Measurements from ENCODE around the gene CD84.
"Not testable (repeated sequence)": the region's sequence is repeated elsewhere in the genome, so short reads cannot be mapped to it uniquely, and the experiment has no call there.

CD84 gene

DNA sequence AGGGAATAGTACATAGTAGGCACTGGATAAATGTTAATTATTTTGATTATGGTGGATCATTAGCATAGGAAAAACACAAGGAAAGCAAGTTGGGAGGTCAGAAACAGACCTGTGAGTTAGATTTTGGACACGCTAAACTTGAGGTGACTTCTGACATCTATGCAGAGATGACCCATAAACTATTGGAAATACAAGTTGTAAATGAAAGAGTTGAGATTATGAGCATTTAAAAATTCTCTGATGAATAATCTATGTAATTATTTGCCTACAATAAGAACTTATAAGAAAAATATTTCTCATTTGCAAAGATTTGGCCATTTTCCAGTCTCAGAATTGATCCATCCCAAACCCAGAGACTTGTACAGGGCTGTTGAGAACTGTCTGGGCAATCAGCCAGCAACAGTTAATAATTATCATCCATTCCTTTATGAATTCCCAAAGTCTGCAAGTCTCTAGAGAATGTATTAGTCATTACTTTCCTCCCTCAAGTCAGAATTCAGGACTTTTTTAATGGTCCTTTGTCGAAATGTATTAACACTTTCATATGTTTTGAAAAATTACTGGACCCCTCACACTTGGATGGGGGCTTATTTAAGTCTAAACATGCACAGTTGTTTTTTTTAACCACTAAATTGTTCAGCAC is 36.9 kb downstream of the CD84 start:
- no peak for DNase-seq

DNA sequence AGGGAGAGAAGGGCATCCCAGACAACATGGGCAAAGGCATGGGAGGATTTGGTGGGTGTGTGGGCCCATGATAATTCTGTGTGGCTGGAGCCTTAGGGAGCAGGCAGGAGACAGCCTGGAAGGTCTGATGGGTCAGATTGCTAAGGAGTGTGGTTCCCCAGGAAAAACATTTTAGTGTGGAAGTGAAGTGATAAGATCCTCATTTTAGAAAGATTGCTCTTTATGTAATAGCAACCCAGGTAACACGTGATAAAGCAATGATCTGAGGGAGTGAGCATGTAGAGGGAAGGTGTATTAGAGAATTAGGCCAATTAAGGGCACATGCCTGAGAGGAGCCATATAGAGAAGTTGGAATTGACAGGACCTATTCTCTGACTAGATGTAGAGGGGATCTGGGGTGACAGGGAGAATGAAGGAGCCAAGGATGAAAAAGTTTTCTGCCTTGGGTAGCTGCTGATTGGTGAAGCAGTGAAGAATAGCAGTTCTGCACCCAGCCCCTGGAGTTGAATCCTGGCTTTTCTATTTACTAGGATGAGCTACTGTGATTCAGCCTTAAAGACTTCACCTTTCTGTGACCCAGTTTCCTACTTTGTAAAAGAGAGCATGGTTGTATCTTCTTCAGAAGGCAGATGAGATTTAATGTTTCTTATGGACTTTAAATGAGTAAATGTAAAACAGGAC is 37.5 kb downstream of the CD84 start:
- DNase-seq, result no peak

DNA sequence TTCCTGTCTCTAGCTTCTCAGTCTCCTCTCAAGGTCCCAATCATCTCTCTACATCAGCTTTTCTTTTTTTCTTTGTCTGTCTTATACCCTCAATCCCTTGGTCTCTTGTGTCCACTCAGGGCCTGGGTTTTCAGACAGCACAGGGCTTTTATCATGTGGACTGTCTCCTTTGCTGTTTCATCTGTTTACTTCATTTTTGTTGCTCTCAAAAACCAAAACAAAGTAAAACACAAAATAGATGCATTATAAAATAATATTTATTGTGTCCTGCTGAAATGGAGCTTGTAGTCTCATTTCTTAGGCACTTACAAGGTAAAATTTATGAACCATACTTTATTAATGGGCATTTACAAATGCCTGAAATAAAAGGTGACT is 38.5 kb downstream of the CD84 start:
- DNase-seq, result no peak

DNA sequence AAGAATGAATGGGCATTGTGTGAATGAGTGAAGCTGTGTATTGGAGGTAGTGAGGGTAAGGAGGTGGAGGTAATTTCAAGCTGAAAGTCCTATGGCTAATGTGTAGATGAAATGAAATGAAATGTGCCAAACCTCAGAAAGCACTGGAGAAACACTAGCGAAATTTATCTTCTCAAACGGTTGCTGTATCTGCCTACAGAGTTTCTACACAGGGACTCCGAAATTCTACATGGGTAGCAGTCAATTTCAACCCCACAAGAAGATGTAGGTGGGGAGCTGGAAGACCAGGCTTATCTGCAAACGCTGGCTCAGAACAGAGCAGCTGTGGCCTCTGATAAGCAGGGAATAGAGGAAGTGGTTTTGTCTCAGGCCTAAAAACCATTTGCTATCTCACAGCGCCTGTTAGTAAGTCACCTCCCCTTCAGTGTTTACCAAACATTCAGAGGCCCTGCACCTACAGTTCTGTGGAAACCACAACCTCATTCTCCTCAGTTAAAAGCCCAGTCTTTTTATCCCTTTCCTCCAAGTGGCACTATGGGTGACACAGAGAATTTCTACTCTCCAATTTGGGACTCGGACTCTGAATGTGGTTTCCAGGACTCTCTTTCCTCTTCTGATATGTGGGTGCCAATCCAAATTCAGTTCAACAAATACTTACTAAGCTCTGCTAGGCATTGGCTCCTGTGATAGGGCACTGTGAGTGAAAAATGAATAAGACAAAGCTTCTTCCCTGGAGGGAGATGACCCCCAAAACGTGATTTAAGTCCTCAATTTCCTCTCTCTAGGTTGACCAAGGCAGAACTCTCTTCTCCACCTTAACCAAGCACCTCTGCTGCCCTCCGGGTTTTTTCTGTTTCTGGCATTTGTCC is 39.1 kb downstream of the CD84 start:
- DNase-seq, result no peak

DNA sequence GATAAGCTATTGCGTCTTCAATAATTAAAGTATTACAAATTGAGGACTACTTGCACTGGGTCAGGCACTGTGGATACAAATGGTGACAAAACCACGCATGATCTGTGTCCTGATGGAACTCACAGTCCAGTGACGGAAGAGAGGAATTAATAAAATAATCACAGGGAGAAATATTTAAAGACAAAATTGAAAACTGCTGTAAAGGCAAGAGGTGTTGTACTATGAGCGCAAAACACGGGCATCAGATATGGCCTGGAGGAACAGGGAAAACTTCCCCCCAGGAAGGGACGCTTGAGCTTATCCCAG is 39.7 kb downstream of the CD84 start:
- no peak for DNase-seq

DNA sequence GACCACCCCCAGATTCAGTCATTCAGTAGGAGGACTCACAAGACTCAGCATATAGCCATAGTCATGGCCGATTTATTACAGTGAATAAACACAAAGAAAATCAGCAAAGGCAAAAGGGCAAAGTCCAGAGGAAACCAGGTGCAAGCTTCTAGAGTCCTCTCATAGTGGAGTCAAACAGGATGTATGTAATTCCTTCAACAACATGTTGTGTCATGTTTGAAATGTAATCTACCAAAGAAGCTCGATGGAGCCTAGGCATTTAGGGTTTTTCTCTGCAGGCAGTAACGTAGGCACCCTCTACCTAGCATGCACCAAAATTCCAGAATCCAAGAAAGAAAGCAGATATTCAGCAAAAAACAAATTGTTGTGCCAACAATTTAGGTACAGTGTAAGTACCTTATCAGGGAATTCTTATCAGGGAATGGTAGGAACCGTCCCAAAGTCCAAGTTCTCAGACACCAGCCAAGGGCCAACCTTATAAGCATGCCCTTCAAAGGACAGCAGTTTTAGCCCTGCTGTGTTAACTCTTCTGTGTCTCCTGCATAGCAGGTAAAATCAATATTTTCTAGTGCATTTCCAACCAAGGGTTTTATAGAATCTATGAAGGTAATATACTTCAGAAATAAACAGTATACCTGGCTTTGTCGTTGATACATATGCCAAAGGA is 40.2 kb downstream of the CD84 start:
- no peak for DNase-seq

DNA sequence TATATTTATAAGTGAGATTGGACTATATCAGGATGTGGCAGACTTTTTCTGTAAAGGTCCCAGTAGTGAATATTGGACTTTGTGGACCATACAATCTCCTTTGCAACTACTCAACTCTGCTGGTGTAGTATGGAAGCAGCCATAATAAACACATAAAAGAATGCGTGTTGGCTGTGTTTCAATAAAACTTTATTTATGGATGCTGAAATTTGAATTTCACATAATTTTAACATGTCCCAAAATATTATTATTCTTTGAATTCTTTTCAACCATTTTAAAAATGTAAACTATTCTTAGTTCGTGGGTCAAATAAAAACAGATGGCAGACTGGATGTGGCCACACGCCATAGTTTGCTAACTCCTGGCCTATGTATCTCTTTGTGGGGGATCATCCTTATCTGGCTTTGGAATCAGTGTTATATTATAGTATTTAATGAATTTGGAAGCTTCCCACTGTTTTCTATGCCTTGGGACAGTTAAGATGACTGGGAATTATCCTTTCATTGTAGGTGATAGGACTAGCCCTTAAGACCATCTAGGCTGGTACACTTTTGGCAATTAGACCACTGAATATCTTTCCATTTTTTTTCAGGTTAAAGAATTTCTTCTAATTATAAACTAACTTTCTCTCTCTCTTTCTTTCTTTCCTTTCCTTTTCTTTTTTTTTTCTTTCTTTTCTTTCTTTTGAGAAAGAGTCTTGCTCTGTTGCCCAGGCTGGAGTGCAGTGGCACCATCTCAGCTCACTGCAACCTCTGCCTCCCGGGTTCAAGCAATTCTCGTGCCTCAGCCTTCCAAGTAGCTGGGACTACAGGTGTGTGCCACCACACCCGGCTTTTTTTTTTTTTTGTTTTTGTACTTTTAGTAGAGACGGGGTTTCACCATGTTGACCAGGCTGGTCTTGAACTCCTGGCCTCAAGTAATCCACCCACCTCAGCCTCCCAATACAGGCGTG is 41.3 kb downstream of the CD84 start:
- no peak for DNase-seq

DNA sequence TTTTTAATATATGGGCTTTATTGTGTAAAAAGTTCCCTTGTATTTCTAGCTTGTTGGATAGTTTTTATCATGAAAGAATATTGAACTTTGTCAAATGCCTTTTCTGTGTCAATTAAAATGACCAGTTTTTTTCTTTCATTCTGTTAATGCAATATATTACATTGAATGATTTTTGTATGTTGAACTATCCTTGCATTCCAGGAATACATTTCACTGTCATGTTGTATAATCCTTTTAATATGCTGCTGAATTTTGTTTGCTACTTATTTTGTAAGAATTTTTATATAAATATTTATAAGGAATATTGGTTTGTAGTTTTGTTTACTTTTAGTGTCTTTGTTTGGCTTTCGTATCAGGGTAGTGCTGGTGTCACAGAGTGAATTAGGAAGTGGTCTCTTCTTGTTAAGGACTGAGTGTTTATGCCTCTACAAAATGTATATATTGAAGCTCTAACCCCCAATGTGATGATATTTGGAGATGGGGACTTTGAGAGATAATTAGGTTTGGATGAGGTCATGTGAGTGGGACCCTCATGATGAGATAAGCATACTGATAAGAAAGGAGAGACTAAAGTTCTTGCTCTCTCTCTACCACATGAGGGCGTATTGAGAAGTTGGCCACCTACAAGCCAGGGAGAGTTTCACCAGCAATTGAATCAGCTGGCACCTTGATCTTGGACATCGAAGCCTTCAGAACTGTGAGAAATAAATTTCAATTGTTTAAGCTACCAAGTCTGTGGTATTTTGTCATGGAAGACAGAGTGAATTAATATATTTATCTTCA is 44.3 kb downstream of the CD84 start:
- DNase-seq, result no peak

DNA sequence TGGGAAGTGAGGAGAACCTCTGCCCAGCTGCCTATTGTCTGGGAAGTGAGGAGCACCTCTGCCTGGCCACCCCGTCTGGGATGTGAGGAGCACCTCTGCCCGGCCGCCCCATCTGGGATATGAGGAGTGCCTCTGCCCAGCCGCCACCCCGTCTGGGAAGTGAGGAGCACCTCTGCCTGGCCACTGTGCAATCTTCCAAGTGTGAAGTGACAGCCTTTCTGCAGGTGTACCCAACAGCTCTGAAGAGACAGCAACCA is 46.8 kb downstream of the CD84 start:
- DNase-seq, result not testable (repeated sequence)

DNA sequence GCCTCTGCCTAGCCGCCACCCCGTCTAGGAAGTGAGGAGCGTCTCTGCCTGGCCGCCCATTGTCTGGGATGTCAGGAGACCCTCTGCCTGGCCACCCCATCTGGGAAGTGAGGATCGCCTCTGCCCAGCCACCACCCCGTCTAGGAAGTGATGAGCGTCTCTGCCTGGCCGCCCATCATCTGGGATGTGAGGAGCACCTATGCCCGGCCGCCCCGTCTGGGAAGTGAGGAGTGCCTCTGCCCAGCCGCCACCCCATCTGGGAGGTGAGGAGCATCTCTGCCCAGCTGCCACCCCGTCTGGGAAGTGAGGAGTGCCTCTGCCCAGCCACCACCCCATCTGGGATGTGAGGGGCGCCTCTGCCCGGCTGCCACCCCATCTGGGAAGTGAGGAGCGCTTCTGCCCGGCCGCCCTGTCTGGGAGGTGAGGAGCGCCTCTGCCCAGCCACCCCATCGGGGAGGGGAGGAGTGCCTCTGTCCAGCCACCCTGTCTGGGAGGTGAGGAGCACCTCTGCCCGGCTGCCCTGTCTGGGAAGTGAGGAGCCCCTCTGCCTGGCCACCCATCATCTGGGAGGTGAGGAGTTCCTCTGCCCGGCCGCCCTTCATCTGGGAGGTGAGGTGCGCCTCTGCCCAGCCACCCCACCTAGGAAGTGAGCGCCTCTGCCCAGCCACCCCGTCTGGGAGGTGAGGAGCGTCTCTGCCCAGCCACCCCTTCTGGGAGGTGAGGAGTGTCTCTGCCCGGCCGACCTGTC is 47.3 kb downstream of the CD84 start:
- not testable (repeated sequence) for DNase-seq

DNA sequence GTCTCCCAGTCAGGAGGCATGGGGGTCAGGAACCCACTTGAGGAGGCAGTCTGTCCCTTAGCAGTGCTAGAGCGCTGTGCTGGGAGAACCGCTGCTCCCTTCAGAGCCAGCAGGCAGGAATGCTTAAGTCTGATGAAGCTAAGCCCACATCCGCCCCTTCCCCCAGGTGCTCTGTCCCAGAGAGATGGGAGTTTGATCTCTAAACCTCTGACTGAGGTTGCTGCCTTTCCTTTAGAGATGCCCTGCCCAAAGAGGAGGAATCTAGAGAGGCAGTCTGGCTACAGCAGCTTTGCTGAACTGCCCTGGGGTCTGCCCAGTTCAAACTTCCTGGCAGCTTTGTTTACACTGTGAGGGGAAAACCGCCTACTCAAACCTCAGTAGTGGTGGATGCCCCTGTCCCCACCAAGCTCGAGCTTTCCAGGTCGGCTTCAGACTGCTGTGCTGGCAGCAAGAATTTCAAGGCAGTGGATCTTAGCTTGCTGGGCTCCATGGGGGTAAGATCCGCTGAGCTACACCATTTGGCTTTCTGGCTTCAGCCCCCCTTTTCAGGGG is 49.8 kb downstream of the CD84 start:
- DNase-seq, result not testable (repeated sequence)

DNA sequence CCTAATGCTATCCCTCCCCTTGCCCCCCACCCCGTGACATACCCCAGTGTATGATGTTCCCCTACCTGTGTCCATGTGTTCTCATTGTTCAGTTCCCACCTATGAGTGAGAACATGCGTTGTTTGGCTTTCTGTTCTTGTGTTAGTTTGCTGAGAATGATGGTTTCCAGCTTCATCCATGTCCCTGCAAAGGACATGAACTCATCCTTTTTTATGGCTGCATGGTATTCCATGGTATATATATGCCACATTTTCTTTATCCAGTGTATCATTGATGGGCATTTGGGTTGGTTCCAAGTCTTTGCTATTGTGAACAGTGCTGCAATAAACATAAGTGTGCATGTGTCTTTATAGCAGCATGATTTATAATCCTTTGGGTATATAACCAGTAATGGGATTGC is 55.5 kb downstream of the CD84 start:
- not testable (repeated sequence) for DNase-seq

DNA sequence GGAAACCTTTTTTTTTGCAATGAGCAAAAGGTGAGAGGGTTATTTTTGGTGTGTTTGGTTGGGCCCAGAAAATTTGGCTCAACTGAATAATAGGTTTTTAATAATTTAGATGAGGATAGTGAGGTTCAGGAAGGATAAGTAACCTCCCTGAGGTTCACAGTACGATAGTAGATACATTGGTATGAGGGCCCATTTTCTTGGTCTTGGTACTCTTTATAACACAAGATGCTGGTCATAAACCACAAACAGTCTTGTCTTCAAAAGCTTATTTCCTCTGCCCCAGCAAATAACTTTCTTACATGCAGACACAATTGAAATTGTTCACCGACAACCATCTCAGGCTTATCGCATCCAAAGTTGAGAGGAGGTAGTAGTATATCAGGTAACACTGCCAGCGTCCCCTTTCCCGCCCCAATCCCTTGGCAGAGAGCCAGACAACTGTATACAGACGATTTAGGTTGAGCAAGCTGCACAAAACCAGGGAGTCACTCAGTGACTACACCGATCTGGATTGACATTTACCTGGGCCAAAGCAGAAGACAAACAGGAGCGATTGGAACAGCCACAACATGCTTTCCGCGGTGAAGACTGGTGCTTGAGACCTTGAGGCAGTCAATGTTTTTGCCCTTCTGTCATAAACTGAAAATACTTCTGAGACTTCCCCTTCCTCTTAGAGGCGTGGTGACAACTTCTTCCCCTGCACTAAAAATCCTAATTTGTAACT is 56.5 kb downstream of the CD84 start, which contains the start of gene SLAMF6:
Gene SLAMF6, minus strand, starts transcription at position 634 of the 724 bp plus-strand sequence. Its CDS starts 63 bp downstream, at position 571.
- no peak for DNase-seq

DNA sequence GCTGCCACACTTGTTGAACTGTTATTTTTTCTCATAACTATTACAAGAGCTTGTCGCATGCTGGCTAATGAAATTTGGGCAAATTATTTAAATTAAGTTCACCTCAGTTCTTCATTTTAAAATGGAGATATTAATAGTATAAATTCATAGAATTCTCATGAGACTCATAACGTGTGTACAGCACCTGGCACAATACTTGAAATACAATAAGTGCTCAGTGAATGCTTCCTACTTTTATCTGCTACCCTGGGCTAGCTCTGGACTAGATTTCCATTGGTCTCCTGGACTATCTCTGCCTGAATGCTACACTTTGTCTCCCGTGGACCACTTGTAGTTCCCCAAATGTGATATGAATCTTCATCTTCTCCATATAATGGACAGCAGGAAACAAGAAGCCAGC is 57.2 kb downstream of the CD84 start:
- no peak for DNase-seq

DNA sequence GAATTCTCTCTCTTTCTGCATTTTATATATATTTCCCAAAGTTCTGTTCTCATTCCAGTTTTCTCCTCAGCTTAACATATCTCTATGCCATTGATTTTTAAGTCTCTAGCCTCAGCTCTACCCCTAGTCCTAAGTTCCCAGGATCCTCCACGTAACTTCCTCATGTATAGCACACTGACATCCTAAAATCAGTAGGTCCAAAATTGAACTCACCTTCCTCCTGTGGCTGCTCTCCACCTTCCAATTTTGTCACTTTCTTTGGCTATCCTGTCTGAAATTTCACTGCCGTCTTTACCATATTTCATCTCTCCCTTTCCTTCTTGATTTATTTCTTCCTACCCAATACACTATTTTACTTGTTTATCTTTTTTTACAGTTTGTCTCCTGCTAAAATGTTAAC is 57.7 kb downstream of the CD84 start:
- DNase-seq, result no peak

DNA sequence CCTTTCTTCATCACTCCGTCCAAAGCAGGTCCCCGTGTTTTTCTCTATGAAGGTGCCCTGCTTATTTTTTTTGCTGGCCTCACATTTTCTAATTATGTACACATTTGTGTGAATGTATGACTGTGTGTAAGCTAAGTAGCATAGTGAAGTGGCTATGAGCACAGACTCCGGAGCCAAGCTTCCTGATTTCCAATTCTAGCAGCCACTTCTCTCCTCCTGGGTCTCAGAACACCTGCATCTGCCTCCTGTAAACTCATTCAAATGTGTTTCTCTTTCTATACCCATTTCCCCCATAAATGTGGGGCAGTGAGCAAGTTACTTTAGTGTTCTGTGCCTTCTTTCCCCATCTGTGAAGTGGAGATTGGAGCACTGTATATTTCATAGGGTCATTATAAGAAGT is 58.3 kb downstream of the CD84 start:
- DNase-seq, result no peak

DNA sequence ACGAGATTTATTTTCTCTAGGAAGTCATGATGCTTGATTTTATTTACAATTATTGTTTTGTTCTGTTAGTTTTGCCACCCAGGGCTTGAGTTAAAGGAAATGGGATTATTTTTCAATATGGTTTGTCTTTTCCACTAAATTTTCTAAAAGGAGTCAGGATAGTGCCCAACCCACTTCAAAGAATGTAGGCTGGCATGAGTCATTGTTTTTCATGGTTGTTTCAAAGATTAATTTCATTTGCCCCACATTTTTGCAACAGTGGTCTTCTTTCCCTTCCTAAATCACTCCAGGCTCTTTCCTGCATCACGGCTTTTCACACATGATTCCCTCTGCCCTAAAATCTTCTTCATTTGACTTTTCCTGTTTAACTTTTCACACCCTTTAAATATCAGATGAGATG is 58.7 kb downstream of the CD84 start:
- DNase-seq, result no peak

DNA sequence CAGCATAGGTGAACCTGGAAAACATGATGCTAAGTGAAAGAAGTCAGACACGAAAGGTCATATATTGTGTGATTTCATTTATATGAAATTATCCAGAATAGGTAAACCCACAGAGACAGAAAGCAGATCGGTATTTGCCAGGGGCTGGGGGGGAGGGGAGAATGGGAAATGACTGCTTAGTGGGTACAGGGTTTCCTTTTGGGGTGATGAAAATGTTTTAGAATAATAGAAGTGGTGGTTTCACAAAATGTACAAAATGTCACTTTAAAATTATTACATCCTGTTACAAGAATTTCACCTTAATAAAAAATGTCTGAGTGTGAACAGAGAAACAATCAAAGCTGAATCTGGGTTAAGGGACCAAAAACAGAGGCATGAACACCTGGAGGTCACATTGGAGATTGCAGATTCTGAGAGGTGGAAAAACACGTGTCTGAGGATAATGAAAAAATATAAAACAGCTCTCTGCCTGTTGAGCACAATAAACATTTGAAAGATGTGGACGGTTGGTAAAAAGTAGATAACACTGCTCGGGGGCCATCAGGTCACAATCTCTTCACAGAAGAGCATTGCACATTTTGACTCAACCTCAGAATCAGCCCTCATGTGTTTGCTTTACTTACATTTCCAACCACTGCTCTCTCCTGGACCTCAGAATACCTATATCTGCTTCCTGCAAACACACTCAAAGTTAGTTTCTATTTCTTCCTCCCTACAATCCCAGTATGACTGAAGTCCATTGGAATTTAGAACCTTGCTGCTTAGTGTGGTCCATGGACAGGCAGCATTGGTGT is 59.5 kb downstream of the CD84 start:
- DNase-seq, result no peak

All from nucleus accumbens (tissue), 56 donors.